Stomach (tissue), 9 donors: ENCODE results near the gene NKIRAS1. TPM values are rescaled to one million over a fixed set of nuclear protein-coding genes. Genes with fewer than 3 reads are reported as not detected.
"Not testable (repeated sequence)": the region's sequence is repeated elsewhere in the genome, so short reads cannot be mapped to it uniquely, and the experiment has no call there.

Experiments used
- DNase-seq, 2 donors: peaks; one replicate each; pipeline versions ENCODE4 v3.0.0 to v3.0.0-alpha.2; 2013 to 2019
- H3K27ac ChIP-seq, 5 donors: fragments of 200-600 bp in 4 of 5; sonication (generic) in 4 of 5; one replicate each; pipeline ENCODE4 v1.5.1; 2013 to 2019; ENCODE audit warnings: mild to moderate bottlenecking in 1 of 5, moderate library complexity in 1 of 5
- H3K27me3 ChIP-seq, 3 donors: fragments of 200-600 bp; sonication (generic); one replicate each; pipeline ENCODE4 v1.5.1; 2017 to 2019; ENCODE audit warnings: mixed run types in 1 of 3
- H3K36me3 ChIP-seq, 4 donors: fragments of 200-600 bp; sonication (generic); 1 replicate in 3 of 4; 2 replicates in 1 of 4; pipeline ENCODE4 v1.5.1; 2016 to 2019
- H3K4me1 ChIP-seq, 4 donors: fragments of 200-600 bp; sonication (generic); one replicate each; pipeline ENCODE4 v1.5.1; 2016 to 2019
- H3K4me3 ChIP-seq, 4 donors: fragments of 200-600 bp; sonication (generic) in 3 of 4; one replicate each; pipeline ENCODE4 v1.5.1; 2016 to 2019; ENCODE audit warnings: mild to moderate bottlenecking in 1 of 4
- H3K9me3 ChIP-seq, 4 donors: fragments of 200-600 bp; sonication (generic); one replicate each; pipeline ENCODE4 v1.5.1; 2016 to 2019
- CTCF ChIP-seq, 7 experiments: fragments of 450-650 bp in 4 of 7; fragments of 200-600 bp in 3 of 7; sonication (generic) in 3 of 7; IDR thresholded peaks; one replicate each; pipeline ENCODE4 v1.5.1; 2016 to 2019; ENCODE audit warnings: antibody characterized with exemption in 7 of 7, control low read depth in 2 of 7, mild to moderate bottlenecking in 1 of 7
- EP300 ChIP-seq: sonication (generic); formaldehyde crosslinking; IDR thresholded peaks from one replicate; pipeline ENCODE4 v1.6.1; 2017; ENCODE audit warnings: antibody characterized with exemption
- POLR2A ChIP-seq, 4 donors: fragments of 450-650 bp; IDR thresholded peaks; one replicate each; pipeline ENCODE4 v1.6.1; 2016; ENCODE audit warnings: antibody characterized with exemption in 4 of 4, control low read depth in 2 of 4, mild to moderate bottlenecking in 1 of 4, moderate library complexity in 1 of 4
- POLR2AphosphoS5 ChIP-seq, 3 donors: sonication (generic); formaldehyde crosslinking; IDR thresholded peaks; one replicate each; pipeline ENCODE4 v1.6.1; 2016; ENCODE audit warnings: antibody characterized with exemption in 3 of 3
- WGBS, 5 donors: extraction: QIAGEN DNeasy Blood & Tissue Kit in 3 of 5; methylation state at CpG; one replicate each; pipeline versions ENCODE4 v1.1.5 to v1.1.7; 2013 to 2018; 5-methylcytosine and 5-hydroxymethylcytosine counted together
- intact Hi-C: fragments of 100-400 bp; cut with DNase I; formaldehyde crosslinking; loops from one replicate; pipeline ENCODE4 v1.15.1; 2023; ENCODE audit warnings: low total_unique reads
- polyA plus RNA-seq, 3 donors: library from polyadenylated mRNA; stranded (reverse); fragments of 200-250 nt; gene quantifications; one replicate each; pipeline ENCODE4 v1.2.3, GENCODE V29; 2013
- total RNA-seq, 5 donors: library from RNA; depleted of rRNA; stranded (reverse); fragments of >200 nt; gene quantifications; one replicate each; pipeline versions ENCODE4 v1.1.0 to v1.2.3, GENCODE V29; 2014 to 2016
- donor health status: healthy with polysubstance abuse.
- donor health status: Bipolar disorder and iron deficiency.
- donor health status: healthy.

The NKIRAS1 gene
- total and polyA plus RNA-seq, 8 donors = 0.87 to 18.3 (median 7.6) TPM; not detected in 1

DNA sequence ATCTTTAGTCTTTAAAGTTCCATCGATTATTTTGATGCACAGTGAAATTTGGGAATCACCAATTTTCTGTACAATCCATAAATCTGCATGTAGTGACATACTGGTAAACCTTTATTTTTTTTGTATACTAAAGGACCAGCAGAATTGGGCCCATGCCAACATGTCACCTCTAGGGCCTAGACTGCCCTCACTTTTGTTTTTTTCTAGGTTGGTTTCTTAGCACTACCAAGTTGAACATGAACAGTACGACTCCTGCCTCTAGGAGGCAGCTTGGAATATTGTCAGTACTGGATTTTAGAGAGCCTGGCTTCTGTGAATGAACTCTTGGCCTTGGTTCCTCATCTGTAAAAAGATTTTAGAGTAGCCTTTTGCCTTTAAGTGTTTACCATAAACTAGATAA is 32.3 kb downstream of the NKIRAS1 start:
- no peak for DNase-seq
- Histone ChIP-seq H3K9me3 (no peaks in the 10 kb centered on the region), H3K27ac (no peak overlapping the region), H3K36me3 (peaks cover 5 to 20% (median 13%) of the 10 kb centered on the region in 4 donors), H3K4me1 (peaks cover 7 to 31% (median 15%) of the 10 kb centered on the region in 4 donors), H3K4me3 (no peak overlapping the region), H3K27me3 (no peaks in the 10 kb centered on the region)
- intact Hi-C loops = no loop called here
- TF ChIP-seq POLR2A (IDR thresholded peaks at IDR 0.05) = no peak
- TF ChIP-seq EP300 = no peak
- no peak for TF ChIP-seq POLR2AphosphoS5 (IDR thresholded peaks at IDR 0.05)
- TF ChIP-seq CTCF (IDR thresholded peaks at IDR 0.05) = no peak
- WGBS, 5 donors = 79 to 94% (median 92%) methylated on average over 2 of the region's 2 CpGs

DNA sequence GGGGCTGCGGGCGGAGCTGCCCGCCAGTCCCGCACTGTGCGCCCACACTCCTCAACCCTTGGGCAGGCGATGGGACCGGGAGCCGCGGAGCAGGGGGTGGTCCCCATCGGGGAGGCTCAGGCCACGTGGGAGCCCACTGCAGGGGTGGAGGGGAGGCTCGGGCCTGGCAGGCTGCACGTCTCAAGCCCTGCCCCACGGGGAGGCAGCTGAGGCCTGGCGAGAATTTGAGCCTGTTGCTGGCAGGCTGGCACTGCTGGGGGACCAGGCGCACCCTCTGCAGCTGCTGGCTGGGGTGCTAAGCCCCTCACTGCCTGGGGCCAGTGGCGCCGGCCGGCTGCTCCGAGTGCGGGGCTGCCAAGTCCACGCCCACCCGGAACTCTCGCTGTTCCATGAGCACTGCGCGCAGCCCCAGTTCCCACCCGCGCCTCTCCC is 34.3 kb downstream of the NKIRAS1 start:
- intact Hi-C loops = no loop called here
- H3K27ac ChIP-seq = no peak overlapping the region
- H3K4me3 ChIP-seq = no peak overlapping the region
- 96 to 99% (median 98%) methylated on average over 14 to 28 of the region's 28 CpGs for WGBS, 5 donors
- H3K4me1 ChIP-seq = peaks cover 7 to 29% (median 14%) of the 10 kb centered on the region in 4 donors
- TF ChIP-seq EP300 (no peak), POLR2A (IDR thresholded peaks at IDR 0.05) (no peak), POLR2AphosphoS5 (IDR thresholded peaks at IDR 0.05) (no peak), CTCF (IDR thresholded peaks at IDR 0.05) (no peak)
- H3K9me3 ChIP-seq = no peaks in the 10 kb centered on the region
- H3K27me3 ChIP-seq = no peaks in the 10 kb centered on the region
- H3K36me3 ChIP-seq = peaks cover 5 to 14% (median 13%) of the 10 kb centered on the region in 4 donors
- DNase-seq = no peak

DNA sequence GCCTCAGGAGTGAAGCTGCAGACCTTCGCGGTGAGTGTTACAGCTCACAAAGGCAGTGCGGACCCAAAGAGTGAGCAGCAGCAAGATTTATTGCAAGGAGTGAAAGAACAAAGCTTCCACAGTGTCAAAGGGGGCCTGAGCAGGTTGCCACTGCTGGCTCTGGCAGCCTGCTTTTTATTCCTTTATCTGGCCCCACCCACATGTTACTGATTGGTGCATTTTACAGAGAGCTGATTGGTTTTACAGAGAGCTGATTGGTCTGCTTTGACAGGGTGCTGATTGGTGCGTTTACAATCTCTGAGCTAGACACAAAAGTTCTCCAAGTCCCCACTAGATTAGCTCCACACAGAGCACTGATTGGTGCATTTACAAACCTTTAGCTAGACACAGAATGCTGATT is 34.8 kb downstream of the NKIRAS1 start:
- DNase-seq, H3K27ac ChIP-seq, intact Hi-C loops, H3K9me3 ChIP-seq, H3K27me3 ChIP-seq, H3K4me3 ChIP-seq: not testable (repeated sequence)
- Histone ChIP-seq H3K4me1 (peaks cover 7 to 29% (median 16%) of the 10 kb centered on the region in 4 donors), H3K36me3 (peaks cover 5 to 14% (median 13%) of the 10 kb centered on the region in 4 donors)
- 79 to 99% (median 88%) methylated on average over 4 of the region's 4 CpGs for WGBS, 5 donors

- H3K9me3 ChIP-seq = no peaks in the 10 kb centered on the region
- H3K4me1 ChIP-seq = peaks cover 7 to 31% (median 19%) of the 10 kb centered on the region in 4 donors
- no peak overlapping the region for H3K27ac ChIP-seq
- peaks cover 5 to 14% (median 13%) of the 10 kb centered on the region in 4 donors for H3K36me3 ChIP-seq
- WGBS, 5 donors = 25 to 50% (median 34%) methylated on average over 4 of the region's 4 CpGs
- no peak for TF ChIP-seq CTCF (IDR thresholded peaks at IDR 0.05)
- no peak for TF ChIP-seq POLR2A (IDR thresholded peaks at IDR 0.05)
- TF ChIP-seq POLR2AphosphoS5 (IDR thresholded peaks at IDR 0.05) = no peak
- no peak for TF ChIP-seq EP300
- DNase-seq = no peak
- intact Hi-C loops = no loop called here
- no peaks in the 10 kb centered on the region for H3K27me3 ChIP-seq
- no peak overlapping the region for H3K4me3 ChIP-seq
Observed at GRCh38 chr3:23880703-23881339, 36.0 kb downstream of the NKIRAS1 start.

- H3K27ac ChIP-seq = no peak overlapping the region
- intact Hi-C loops = no loop called here
- no peak overlapping the region for H3K4me3 ChIP-seq
- DNase-seq = no peak
- H3K4me1 ChIP-seq = peaks cover 7 to 43% (median 22%) of the 10 kb centered on the region in 4 donors
- H3K9me3 ChIP-seq = no peaks in the 10 kb centered on the region
- no peak for TF ChIP-seq POLR2AphosphoS5 (IDR thresholded peaks at IDR 0.05)
- no peak for TF ChIP-seq EP300
- TF ChIP-seq POLR2A (IDR thresholded peaks at IDR 0.05) = no peak
- TF ChIP-seq CTCF (IDR thresholded peaks at IDR 0.05) = no peak
- H3K36me3 ChIP-seq = peaks cover 5 to 14% (median 13%) of the 10 kb centered on the region in 4 donors
- no peaks in the 10 kb centered on the region for H3K27me3 ChIP-seq
- WGBS, 5 donors = 94 to 100% (median 97%) methylated on average over 8 of the region's 8 CpGs
Observed at GRCh38 chr3:23879485-23879884, 37.3 kb downstream of the NKIRAS1 start.
